KMS-11 (cell line): ENCODE results near the gene DDOST.

Experiments
- H2AFZ ChIP-seq: fragments of 200-600 bp; sonication (generic); 2 replicates; pipeline ENCODE4 v1.6.1; 2016; ENCODE audit warnings: antibody characterized with exemption, mixed run types, low read depth
- H3K27ac ChIP-seq: fragments of 200-600 bp; sonication (generic); 2 replicates; pipeline ENCODE4 v1.6.1; 2016; ENCODE audit warnings: mild to moderate bottlenecking, mixed run types
- H3K27me3 ChIP-seq: fragments of 200-600 bp; sonication (generic); 2 replicates; pipeline ENCODE4 v1.6.1; 2017; ENCODE audit warnings: mild to moderate bottlenecking, low read depth, mixed run types, moderate library complexity; ENCODE audit not compliant: insufficient read depth
- H3K36me3 ChIP-seq: fragments of 200-600 bp; sonication (generic); 2 replicates; pipeline ENCODE4 v1.6.1; 2017; ENCODE audit warnings: mild to moderate bottlenecking, mixed run types; ENCODE audit not compliant: insufficient read depth
- H3K4me1 ChIP-seq: fragments of 200-600 bp; sonication (generic); 2 replicates; pipeline ENCODE4 v1.6.1; 2016; ENCODE audit warnings: mild to moderate bottlenecking, low read depth, mixed run types; ENCODE audit not compliant: poor library complexity, severe bottlenecking
- H3K4me2 ChIP-seq: fragments of 200-600 bp; sonication (generic); 2 replicates; pipeline ENCODE4 v1.7.0; 2016; ENCODE audit warnings: mild to moderate bottlenecking, mixed run types
- H3K4me3 ChIP-seq: fragments of 200-600 bp; sonication (generic); IDR thresholded peaks from 2 replicates; pipeline ENCODE4 v1.6.1; 2017; ENCODE audit warnings: low read depth, low read length, mixed read lengths; ENCODE audit not compliant: insufficient read depth
- H3K79me2 ChIP-seq: fragments of 200-600 bp; sonication (generic); 2 replicates; pipeline ENCODE4 v1.6.1; 2016; ENCODE audit warnings: low read depth, mixed run types; ENCODE audit not compliant: insufficient read depth
- H3K9ac ChIP-seq: fragments of 200-600 bp; sonication (generic); 2 replicates; pipeline ENCODE4 v1.6.1; 2016; ENCODE audit warnings: mild to moderate bottlenecking, mixed run types
- H4K20me1 ChIP-seq: fragments of 200-600 bp; sonication (generic); 2 replicates; pipeline ENCODE4 v1.6.1; 2016; ENCODE audit warnings: mild to moderate bottlenecking, mixed run types; ENCODE audit not compliant: insufficient read depth
- CTCF ChIP-seq: fragments of 200-600 bp; sonication (generic); conservative IDR thresholded peaks from 2 replicates; pipeline ENCODE4 v1.6.1; 2017; ENCODE audit warnings: low read depth, mild to moderate bottlenecking, antibody characterized with exemption, low read length, moderate library complexity, mixed read lengths

DDOST gene

DNA sequence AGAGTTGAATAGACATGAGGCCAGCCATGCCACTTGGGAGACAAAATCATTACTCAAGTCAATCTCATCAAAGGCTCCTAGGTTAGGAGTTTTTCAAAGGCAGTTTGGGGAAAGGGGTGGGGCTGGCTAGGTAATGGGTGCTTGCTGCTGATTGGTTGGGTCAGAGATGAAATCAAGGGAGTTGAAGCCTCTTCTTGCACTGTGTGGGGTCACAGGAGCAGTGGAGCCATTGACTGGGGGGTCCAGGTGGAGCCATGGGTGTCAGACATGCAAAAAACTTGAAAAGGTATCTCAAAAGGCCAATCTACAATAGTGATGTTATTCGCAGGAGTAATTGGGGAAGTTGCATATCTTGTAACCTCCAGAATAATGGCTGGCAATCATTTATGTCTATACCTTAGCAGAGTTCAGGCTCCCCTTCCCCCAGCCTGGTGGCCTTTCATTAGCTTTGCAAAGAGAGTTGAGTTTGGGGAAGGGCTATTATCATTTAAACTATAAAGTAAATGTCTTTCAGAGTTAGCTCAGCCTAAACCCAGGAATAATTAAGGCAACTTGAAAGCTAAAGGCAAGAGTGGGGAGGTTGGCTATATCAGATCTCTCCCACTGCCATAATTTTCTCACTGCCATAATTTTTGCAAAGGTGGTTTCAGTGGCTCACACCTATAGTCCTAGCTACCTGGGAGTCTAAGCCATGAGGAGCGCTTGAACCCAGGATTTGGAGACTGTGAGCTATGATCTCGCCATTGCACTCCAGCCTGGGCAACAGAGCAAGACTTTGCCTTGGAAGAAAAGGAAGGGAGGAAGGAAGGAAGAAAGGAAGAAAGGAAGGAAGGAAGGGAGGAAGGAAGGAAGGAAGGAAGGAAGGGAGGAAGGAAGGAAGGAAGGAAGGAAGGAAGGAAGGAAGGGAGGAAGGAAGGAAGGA lies 35.7 kb downstream of the DDOST start:
- Histone ChIP-seq H3K4me3 (no peak overlapping the region), H2AFZ (no peak overlapping the region), H3K27ac (no peak overlapping the region), H3K36me3 (no peaks in the 10 kb centered on the region), H3K79me2 (no peaks in the 10 kb centered on the region), H3K27me3 (peaks cover 14% of the 10 kb centered on the region; the same call in 1 of the 2 replicates), H3K4me1 (no peaks in the 10 kb centered on the region), H3K9ac (no peak overlapping the region), H4K20me1 (no peaks in the 10 kb centered on the region), H3K4me2 (no peak overlapping the region)
- no peak for TF ChIP-seq CTCF

DNA sequence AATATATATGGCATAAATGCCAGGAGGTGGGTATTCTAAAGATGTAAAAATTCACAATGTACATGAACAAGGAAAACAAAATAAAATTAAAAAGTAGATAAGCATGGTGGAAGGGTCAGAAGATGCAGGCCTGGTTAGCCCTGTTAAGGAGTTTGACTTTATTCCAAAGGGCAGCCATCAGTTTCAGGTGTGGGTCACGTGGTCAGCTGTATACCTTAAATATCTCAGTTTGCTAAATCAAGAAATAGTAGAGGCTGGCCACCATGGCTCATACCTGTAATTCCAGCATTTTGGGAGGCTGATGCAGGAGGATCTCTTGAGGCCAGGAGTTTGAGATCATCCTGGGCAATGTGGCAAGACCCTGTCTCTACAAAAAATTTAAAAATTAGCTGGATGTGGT lies 36.5 kb downstream of the DDOST start:
- no peak overlapping the region for H2AFZ ChIP-seq
- H3K79me2 ChIP-seq: no peaks in the 10 kb centered on the region
- no peaks in the 10 kb centered on the region for H3K36me3 ChIP-seq
- H3K4me1 ChIP-seq: no peaks in the 10 kb centered on the region
- H3K4me3 ChIP-seq: no peak overlapping the region
- no peak for TF ChIP-seq CTCF
- no peaks in the 10 kb centered on the region for H4K20me1 ChIP-seq
- no peak overlapping the region for H3K9ac ChIP-seq
- peaks cover 14% of the 10 kb centered on the region; the same call in 1 of the 2 replicates for H3K27me3 ChIP-seq
- H3K4me2 ChIP-seq: no peak overlapping the region
- H3K27ac ChIP-seq: no peak overlapping the region

- H3K4me1 ChIP-seq: no peaks in the 10 kb centered on the region
- H3K36me3 ChIP-seq: no peaks in the 10 kb centered on the region
- H3K4me3 ChIP-seq: no peak overlapping the region
- H3K4me2 ChIP-seq: no peak overlapping the region
- peaks cover 19% of the 10 kb centered on the region; the same call in 1 of the 2 replicates for H3K27me3 ChIP-seq
- TF ChIP-seq CTCF: no peak
- H2AFZ ChIP-seq: no peak overlapping the region
- no peak overlapping the region for H3K9ac ChIP-seq
- H4K20me1 ChIP-seq: no peaks in the 10 kb centered on the region
- H3K79me2 ChIP-seq: no peaks in the 10 kb centered on the region
- no peak overlapping the region for H3K27ac ChIP-seq
Observed at GRCh38 chr1:20621012-20621411, 40.2 kb downstream of the DDOST start.

DNA sequence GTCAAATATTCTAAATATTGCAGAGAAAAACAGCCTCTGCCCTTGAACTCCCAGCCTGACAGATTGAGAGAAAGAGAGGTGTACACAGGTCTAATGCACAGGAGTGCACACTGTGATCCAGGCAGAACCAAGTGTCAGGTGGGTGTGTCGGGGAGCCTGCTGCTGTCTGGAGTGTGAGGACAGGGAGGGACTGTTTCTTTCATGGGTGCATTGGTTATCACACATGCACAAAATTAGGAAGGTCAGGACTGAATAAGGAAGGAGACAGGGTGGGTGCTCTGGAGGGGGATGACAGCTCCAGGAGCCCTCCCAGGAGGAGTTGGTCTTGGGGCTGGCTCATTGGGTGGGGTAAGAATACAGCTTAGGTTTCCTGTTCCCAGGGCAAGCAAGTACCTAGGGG lies 41.2 kb downstream of the DDOST start:
- Histone ChIP-seq H3K27me3 (peaks cover 17% of the 10 kb centered on the region; the same call in 1 of the 2 replicates), H3K4me1 (no peaks in the 10 kb centered on the region), H3K79me2 (no peaks in the 10 kb centered on the region), H4K20me1 (no peaks in the 10 kb centered on the region), H3K4me3 (no peak overlapping the region), H3K27ac (no peak overlapping the region), H3K4me2 (no peak overlapping the region), H3K9ac (no peak overlapping the region), H3K36me3 (no peaks in the 10 kb centered on the region), H2AFZ (no peak overlapping the region)
- TF ChIP-seq CTCF: no peak
